Stimulated activated CD4-positive, alpha-beta T cell treated with anti-CD3 and anti-CD28 coated beads, Interleukin-15, amount 100 ng/mL, for 1 hour (primary cell): ENCODE measurements around the gene LTA4H.
"Not testable (repeated sequence)": the region's sequence is repeated elsewhere in the genome, so short reads cannot be mapped to it uniquely, and the experiment has no call there.

ENCODE experiments used
- DNase-seq, 2 donors: peaks; one replicate each; pipeline ENCODE4 v3.0.0-alpha.2; 2020; ENCODE audit warnings: low read depth in 1 of 2, low spot score in 1 of 2

Gene LTA4H

GRCh38 chr12:96035283-96036236, at the start of gene LTA4H:
TSS of gene LTA4H (minus strand) at chr12:96035587. CDS start at chr12:96035519, 68 bp downstream.
- DNase-seq: peak; percentile 88 to 89

GRCh38 chr12:96084624-96085023, 49.2 kb upstream of the LTA4H start:
- no peak for DNase-seq

- no peak for DNase-seq
Observed at GRCh38 chr12:96083020-96083719, 47.8 kb upstream of the LTA4H start.

DNA sequence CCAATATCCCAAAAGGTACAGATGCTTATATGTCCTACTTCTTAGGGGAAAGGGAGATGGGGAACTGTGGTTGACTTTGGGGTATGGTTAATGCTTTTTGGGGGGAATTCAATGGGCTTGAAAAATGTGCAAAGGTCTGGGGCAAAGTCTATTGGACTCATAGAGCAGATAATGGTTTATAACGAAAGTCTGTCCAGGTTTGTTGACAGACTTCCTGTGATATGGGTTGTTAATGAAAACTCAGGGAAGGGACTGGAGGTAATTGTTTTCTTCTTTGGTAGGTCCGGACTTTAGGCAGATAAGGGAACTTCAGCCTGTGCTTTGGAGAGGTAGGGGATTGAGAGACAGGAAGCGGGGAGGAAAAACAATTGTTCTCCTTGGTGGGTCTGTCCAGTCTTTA, 46.2 kb upstream of the LTA4H start:
- DNase-seq: no peak

DNA sequence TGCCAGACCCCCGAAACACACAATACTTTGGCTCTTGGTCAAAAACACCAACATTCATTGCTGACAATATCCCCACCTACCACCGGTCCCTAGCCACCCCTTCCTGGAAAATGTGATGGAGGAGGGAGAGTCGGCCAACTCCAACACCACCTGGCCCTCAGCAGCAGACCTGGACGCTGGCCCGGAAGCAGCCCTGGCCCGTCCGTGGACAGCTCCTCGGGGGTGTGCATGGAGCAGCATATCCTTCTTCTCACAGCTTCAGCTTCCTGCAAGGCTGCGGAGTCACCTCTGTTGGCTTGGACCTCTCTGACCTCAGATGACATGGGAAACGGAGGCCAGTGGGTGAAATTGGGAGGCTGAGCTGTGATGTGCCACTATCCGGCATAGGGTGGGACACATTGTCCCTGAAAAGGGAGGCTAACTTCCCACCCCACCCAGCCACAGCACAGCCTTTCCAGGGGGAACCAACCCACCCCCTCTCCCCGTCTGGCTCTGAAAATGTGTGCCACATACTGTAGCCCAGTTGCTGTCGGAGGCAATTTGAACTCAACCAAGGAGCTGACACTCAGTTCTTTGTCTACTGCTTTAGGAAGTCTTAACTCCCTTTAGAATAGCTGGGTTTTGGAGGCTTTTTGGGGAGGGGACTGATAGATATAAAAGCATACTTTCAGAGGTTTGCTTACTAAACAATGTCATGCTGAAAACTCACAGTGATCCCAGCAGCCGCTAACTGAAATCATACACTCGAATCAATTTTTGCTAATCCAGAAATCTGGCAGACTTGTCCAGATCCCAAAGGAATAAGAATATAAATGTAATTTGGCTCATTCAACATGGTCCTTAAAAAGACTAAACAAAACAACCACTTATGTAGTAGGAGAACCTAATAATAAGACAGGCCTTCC, 43.1 kb upstream of the LTA4H start:
- DNase-seq: no peak

- DNase-seq: no peak
Observed at GRCh38 chr12:96077081-96077480, 41.7 kb upstream of the LTA4H start.

- no peak for DNase-seq
Observed at GRCh38 chr12:96075560-96075959, 40.2 kb upstream of the LTA4H start.

GRCh38 chr12:96073346-96074330, 38.3 kb upstream of the LTA4H start:
- DNase-seq: no peak

- no peak for DNase-seq
Observed at GRCh38 chr12:96070670-96071279, 35.4 kb upstream of the LTA4H start.

DNA sequence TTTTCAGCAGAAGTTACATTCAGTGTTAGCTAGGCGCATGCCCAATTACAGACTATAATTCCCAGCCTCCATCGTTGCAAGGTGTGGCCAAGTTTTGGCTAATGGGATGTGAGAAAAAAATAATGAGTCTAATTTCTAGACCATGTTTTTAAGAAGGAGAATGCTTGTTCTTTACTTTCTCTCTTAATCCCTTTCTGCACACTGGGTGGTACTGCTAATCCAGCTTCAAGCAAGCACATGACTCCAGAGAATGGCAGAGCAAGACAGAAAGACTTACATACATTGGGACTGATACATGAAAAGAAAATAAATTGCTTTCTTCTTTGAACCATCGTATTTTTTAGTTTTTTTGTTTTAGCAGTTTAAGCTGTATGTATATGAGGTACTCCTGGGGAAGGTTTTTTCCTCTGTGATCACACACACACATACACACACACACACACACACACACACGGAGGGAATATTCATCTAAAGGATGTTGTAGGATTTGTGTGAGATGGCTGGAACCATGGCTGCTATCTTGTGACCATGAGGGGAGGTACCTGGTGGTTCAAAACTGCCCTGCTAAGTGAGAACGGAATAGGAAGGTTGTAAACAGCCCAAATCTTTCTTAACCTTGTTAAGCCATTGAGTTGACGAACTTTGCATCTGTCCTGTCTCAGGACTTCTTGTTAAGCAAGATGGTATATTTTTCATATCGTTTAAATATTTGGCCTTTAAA, 34.3 kb upstream of the LTA4H start:
- no peak for DNase-seq

DNA sequence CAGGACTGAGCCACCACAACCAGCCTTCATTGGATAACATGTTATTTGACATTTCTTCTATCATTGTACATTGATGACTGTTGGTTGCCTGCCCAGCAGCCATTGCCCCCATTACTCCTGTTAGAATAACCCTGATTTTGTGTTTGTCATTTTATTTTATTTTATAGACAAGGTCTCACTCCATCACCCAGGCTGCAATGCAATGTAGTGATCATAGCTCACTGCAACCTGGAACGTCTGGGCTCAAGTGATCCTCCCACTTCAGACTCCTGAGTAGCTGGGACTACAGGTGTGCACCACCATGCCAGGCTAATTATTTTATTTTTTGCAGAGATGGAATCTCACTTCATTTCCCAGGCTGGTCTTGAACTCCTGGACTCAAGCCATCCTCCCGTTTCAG, 33.2 kb upstream of the LTA4H start:
- no peak for DNase-seq

DNA sequence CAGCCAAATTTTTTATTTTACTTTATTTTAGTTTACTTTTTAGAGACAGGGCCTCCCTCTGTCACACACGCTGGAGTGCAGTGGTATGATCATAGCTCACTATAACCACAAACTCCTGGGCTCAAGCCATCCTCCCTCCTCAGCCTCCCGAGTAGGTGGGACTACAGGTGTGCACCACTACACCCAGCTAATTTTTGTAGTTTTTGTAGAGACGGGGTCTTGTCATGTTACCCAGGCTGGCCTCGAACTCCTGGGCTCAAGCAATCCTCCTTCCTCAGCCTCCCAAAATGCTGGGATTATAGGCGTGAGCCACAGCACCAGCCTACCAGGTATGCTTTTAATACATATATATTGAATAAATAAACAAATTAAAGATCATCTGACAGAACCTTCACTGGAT, 32.7 kb upstream of the LTA4H start:
- no peak for DNase-seq

- not testable (repeated sequence) for DNase-seq
Observed at GRCh38 chr12:96065776-96066175, 30.4 kb upstream of the LTA4H start.

GRCh38 chr12:96064966-96065365, 29.6 kb upstream of the LTA4H start:
- DNase-seq: no peak

- DNase-seq: no peak
Observed at GRCh38 chr12:96064271-96064670, 28.9 kb upstream of the LTA4H start.

DNA sequence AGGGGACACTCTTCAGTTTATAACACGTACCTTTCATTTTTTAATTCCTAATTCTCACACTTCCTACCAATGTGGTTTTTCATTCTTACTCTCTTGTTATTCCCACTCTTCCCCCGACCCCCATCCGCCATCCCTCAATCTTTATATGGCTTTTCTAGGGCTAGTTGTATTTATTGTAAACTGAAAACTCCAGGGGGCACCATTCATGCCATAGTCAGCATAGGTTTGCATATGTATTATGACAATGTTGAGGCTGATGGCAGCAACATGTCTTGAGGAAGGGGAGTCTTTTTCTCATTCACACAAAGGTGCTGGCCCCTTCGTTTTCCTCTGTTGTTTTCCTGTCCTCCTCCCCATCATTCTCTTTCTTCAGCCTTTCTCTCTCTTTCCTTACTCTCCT, 27.7 kb upstream of the LTA4H start:
- no peak for DNase-seq

DNA sequence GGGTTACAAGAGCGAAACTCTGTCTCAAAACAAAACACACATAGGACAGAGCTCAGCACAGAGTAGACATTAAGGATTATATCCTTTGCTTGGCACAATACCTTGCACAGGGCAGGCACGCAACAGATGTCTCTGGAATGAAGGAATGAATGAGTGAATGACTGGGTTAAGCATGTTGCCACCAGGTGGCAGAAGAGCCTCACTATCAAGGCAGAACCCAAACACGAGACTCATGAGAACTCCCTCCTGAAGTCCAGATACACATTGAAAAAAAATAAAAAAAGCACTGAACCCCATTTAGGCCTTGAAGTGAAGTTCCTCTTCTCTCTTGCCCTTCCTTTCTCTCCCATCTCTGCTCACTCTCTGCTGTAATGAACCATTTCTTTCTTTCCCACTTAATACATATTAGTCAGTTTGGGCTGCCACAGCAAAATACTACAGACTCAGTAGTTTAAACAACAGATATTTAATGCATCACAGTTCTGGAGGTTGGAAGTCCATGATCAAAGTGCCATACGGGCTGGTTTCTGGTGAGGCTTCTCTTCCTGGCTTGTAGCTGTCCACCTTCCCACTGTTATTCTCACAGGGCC, 26.6 kb upstream of the LTA4H start:
- peak; percentile 49 to 56 for DNase-seq

- DNase-seq: no peak
Observed at GRCh38 chr12:96061323-96061722, 25.9 kb upstream of the LTA4H start.

- DNase-seq: no peak
Observed at GRCh38 chr12:96060041-96060440, 24.7 kb upstream of the LTA4H start.
